GM19397 (cell line): ENCODE results near the gene C21orf91.

Source experiments
- ATAC-seq: cut with Tn5 transposase; IDR thresholded peaks from one replicate; pipeline ENCODE4 v1.9.1; 2021; ENCODE audit warnings: mild to moderate bottlenecking, moderate library complexity; ENCODE audit not compliant: unreplicated experiment

The C21orf91 gene

GRCh38 chr21:17819114-17819876 lies at the start of gene C21orf91:
Gene C21orf91, minus strand, starts transcription at chr21:17819356. Its CDS starts 1,038 bp downstream, at chr21:17818318.
- peak; percentile 89 for ATAC-seq

GRCh38 chr21:17866590-17866989 lies 47.4 kb upstream of the C21orf91 start:
- no peak for ATAC-seq

- no peak for ATAC-seq
Observed at GRCh38 chr21:17859661-17860060, 40.5 kb upstream of the C21orf91 start.

- no peak for ATAC-seq
Observed at GRCh38 chr21:17858747-17859146, 39.6 kb upstream of the C21orf91 start.

- ATAC-seq: no peak
Observed at GRCh38 chr21:17854745-17855144, 35.6 kb upstream of the C21orf91 start.

- ATAC-seq: no peak
Observed at GRCh38 chr21:17853393-17854275, 34.5 kb upstream of the C21orf91 start.

GRCh38 chr21:17848228-17848627 lies 29.1 kb upstream of the C21orf91 start:
- peak; percentile 90 for ATAC-seq

- no peak for ATAC-seq
Observed at GRCh38 chr21:17841103-17841502, 21.9 kb upstream of the C21orf91 start.

- ATAC-seq: no peak
Observed at GRCh38 chr21:17834639-17835354, 15.6 kb upstream of the C21orf91 start.

- ATAC-seq: no peak
Observed at GRCh38 chr21:17829472-17829871, 10.3 kb upstream of the C21orf91 start.

GRCh38 chr21:17828223-17828622 lies 9.1 kb upstream of the C21orf91 start:
- no peak for ATAC-seq

GRCh38 chr21:17823846-17824245 lies 4.7 kb upstream of the C21orf91 start:
- ATAC-seq: no peak

GRCh38 chr21:17821121-17821520 lies 2.0 kb upstream of the C21orf91 start:
- no peak for ATAC-seq

GRCh38 chr21:17819877-17820229 lies 697 bp upstream of the C21orf91 start:
- ATAC-seq: peak; percentile 50

GRCh38 chr21:17818186-17819113 lies 706 bp downstream of the C21orf91 start:
- ATAC-seq: peak; percentile 20

GRCh38 chr21:17813353-17813752 lies 5.8 kb downstream of the C21orf91 start:
- ATAC-seq: no peak

- no peak for ATAC-seq
Observed at GRCh38 chr21:17805966-17806365, 13.2 kb downstream of the C21orf91 start.

- no peak for ATAC-seq
Observed at GRCh38 chr21:17803536-17803935, 15.6 kb downstream of the C21orf91 start.

GRCh38 chr21:17802572-17802971 lies 16.6 kb downstream of the C21orf91 start:
- no peak for ATAC-seq
